Left kidney (tissue), 1 donor: ENCODE measurements around the gene LEAP2. TPM values are rescaled to one million over a fixed set of nuclear protein-coding genes. Genes with fewer than 3 reads are reported as not detected.

Experiments used
- polyA plus RNA-seq: library from polyadenylated mRNA; unstranded; fragments of 120-200 nt; gene quantifications from one replicate; pipeline ENCODE4 v1.2.1, GENCODE V29; 2013; ENCODE audit not compliant: insufficient read length

LEAP2 gene
- polyA plus RNA-seq, 1 donor = 8.7 TPM

Other genes with a start within 250 kb of the LEAP2 start
- gene IL13, start 215.5 kb upstream of the LEAP2 start, polyA plus RNA-seq = 0.08 TPM
- gene IL4, start 199.7 kb upstream of the LEAP2 start, polyA plus RNA-seq = 0.57 TPM
- 40.0 TPM for gene KIF3A, start 136.1 kb upstream of the LEAP2 start, polyA plus RNA-seq
- gene CCNI2, start 126.2 kb upstream of the LEAP2 start, polyA plus RNA-seq = 4.2 TPM
- 84.6 TPM for gene SEPTIN8, start 96.4 kb upstream of the LEAP2 start, polyA plus RNA-seq
- gene SOWAHA, start 60.4 kb upstream of the LEAP2 start, polyA plus RNA-seq = 4.0 TPM
- gene SHROOM1, start 43.0 kb upstream of the LEAP2 start, polyA plus RNA-seq = 19.4 TPM
- gene GDF9, start 7.2 kb upstream of the LEAP2 start, polyA plus RNA-seq = 2.1 TPM
- gene UQCRQ, start 7.0 kb upstream of the LEAP2 start, polyA plus RNA-seq = 173 TPM
- 74.1 TPM for gene AFF4, start 90.0 kb downstream of the LEAP2 start, polyA plus RNA-seq
- gene ZCCHC10, start 152.9 kb downstream of the LEAP2 start, polyA plus RNA-seq = 33.7 TPM
- 149 TPM for gene HSPA4, start 178.3 kb downstream of the LEAP2 start, polyA plus RNA-seq